Measurements from ENCODE around the gene WWC1. TPM values are rescaled to one million over a fixed set of nuclear protein-coding genes. Genes with fewer than 3 reads are reported as not detected.
A peak's percentile ranks its signal among the peaks of the same experiment; 100 is the strongest.

WWC1 gene
- total RNA-seq, 1 donor from 2014 or later = 48.6 TPM

DNA sequence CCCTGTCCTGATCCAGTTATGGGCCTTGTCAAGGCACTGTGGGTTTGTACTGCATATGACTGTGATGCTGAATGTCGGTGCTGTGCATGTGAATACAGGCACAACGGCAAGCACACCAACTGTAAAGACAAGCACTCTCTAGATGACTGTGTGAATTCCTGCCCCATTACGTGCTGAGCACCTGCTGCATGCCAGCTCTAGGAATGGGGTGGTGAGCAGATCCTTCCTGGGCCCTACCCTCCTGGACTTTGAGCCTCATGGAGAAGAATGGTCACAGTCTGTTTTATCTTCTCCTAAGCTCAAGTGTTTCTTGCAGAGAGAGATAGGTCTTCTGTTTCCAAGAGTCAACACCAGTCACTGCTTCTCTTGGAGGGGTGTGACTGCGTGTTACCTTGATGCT lies 138.9 kb downstream of the WWC1 start:
- Histone ChIP-seq H3K36me3 (ENCODE audit: insufficient read depth, low read length) (no peaks in the 10 kb centered on the region), H3K27ac (ENCODE audit: low read depth, low read length) (no peak overlapping the region), H4K20me1 (ENCODE audit: insufficient read depth, low read length) (no peaks in the 10 kb centered on the region), H3K79me2 (ENCODE audit: insufficient read depth, low read length) (no peaks in the 10 kb centered on the region), H3K27me3 (ENCODE audit: insufficient read depth, low read length) (no peaks in the 10 kb centered on the region), H2AFZ (ENCODE audit: low read depth, low read length) (no peak overlapping the region), H3K4me1 (ENCODE audit: insufficient read depth, low read length) (peaks cover 13% of the 10 kb centered on the region), H3K4me2 (ENCODE audit: low read length) (no peak overlapping the region), H3K9me3 (ENCODE audit: insufficient read depth, low read depth, low read length) (no peaks in the 10 kb centered on the region), H3K9ac (ENCODE audit: low read length) (no peak overlapping the region), H3K4me3 (ENCODE audit: insufficient read depth, low read depth, low read length) (no peak overlapping the region)
- Mint-ChIP-seq H3K4me3 (ENCODE audit: unreplicated experiment) (no peak overlapping the region), H3K36me3 (ENCODE audit: low read depth, unreplicated experiment) (peaks cover 26% of the 10 kb centered on the region), H3K27me3 (ENCODE audit: low read depth, unreplicated experiment) (no peaks in the 10 kb centered on the region), H3K27ac (ENCODE audit: unreplicated experiment) (no peak overlapping the region), H3K4me1 (ENCODE audit: low read depth, unreplicated experiment) (peaks cover 11% of the 10 kb centered on the region), H3K9me3 (ENCODE audit: unreplicated experiment) (no peaks in the 10 kb centered on the region)
- FAIRE-seq (no peak), DNase-seq (ENCODE audit: low read depth) (no peak)
- TF ChIP-seq EZH2 (IDR thresholded peaks at IDR 0.05; ENCODE audit: insufficient read depth, low read length) = no peak
- TF ChIP-seq, protein P1, sequence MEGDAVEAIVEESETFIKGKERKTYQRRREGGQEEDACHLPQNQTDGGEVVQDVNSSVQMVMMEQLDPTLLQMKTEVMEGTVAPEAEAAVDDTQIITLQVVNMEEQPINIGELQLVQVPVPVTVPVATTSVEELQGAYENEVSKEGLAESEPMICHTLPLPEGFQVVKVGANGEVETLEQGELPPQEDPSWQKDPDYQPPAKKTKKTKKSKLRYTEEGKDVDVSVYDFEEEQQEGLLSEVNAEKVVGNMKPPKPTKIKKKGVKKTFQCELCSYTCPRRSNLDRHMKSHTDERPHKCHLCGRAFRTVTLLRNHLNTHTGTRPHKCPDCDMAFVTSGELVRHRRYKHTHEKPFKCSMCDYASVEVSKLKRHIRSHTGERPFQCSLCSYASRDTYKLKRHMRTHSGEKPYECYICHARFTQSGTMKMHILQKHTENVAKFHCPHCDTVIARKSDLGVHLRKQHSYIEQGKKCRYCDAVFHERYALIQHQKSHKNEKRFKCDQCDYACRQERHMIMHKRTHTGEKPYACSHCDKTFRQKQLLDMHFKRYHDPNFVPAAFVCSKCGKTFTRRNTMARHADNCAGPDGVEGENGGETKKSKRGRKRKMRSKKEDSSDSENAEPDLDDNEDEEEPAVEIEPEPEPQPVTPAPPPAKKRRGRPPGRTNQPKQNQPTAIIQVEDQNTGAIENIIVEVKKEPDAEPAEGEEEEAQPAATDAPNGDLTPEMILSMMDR (IDR thresholded peaks at IDR 0.05; ENCODE audit: insufficient read depth, low read depth, low read length) = no peak

DNA sequence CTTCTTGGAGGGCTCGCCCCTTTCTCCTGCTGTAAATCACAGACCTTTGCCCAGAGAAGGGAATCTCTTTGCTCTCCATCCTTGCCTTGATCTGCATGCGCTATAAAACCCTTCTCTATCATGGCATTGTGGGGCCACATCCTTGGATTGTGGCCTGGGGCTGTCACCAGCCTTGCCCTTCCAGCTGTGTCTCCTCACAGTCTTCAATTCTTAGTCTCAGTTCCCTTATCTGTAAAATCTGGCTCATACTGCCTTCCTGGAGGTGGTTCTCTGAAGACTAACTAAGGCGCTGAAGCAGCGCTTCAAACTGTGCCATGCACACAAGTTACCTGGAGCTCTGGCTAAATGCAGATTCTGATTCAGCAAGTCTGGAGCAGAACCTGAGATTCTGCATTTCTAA lies 141.5 kb downstream of the WWC1 start:
- Histone ChIP-seq H3K4me1 (ENCODE audit: insufficient read depth, low read length) (peaks cover 13% of the 10 kb centered on the region), H3K79me2 (ENCODE audit: insufficient read depth, low read length) (no peaks in the 10 kb centered on the region), H3K27me3 (ENCODE audit: insufficient read depth, low read length) (no peaks in the 10 kb centered on the region), H3K27ac (ENCODE audit: low read depth, low read length) (no peak overlapping the region), H3K9ac (ENCODE audit: low read length) (no peak overlapping the region), H2AFZ (ENCODE audit: low read depth, low read length) (no peak overlapping the region), H3K4me3 (ENCODE audit: insufficient read depth, low read depth, low read length) (no peak overlapping the region), H4K20me1 (ENCODE audit: insufficient read depth, low read length) (no peaks in the 10 kb centered on the region), H3K4me2 (ENCODE audit: low read length) (no peak overlapping the region), H3K36me3 (ENCODE audit: insufficient read depth, low read length) (no peaks in the 10 kb centered on the region), H3K9me3 (ENCODE audit: insufficient read depth, low read depth, low read length) (no peaks in the 10 kb centered on the region)
- Mint-ChIP-seq H3K27me3 (ENCODE audit: low read depth, unreplicated experiment) (no peaks in the 10 kb centered on the region), H3K9me3 (ENCODE audit: unreplicated experiment) (no peaks in the 10 kb centered on the region), H3K4me3 (ENCODE audit: unreplicated experiment) (no peak overlapping the region), H3K27ac (ENCODE audit: unreplicated experiment) (no peak overlapping the region), H3K36me3 (ENCODE audit: low read depth, unreplicated experiment) (peaks cover 34% of the 10 kb centered on the region), H3K4me1 (ENCODE audit: low read depth, unreplicated experiment) (peaks cover 11% of the 10 kb centered on the region)
- TF ChIP-seq, protein P1 (IDR thresholded peaks at IDR 0.05; ENCODE audit: insufficient read depth, low read depth, low read length) = no peak
- TF ChIP-seq EZH2 (IDR thresholded peaks at IDR 0.05; ENCODE audit: insufficient read depth, low read length) = no peak
- DNase-seq (ENCODE audit: low read depth) = no peak
- no peak for FAIRE-seq

DNA sequence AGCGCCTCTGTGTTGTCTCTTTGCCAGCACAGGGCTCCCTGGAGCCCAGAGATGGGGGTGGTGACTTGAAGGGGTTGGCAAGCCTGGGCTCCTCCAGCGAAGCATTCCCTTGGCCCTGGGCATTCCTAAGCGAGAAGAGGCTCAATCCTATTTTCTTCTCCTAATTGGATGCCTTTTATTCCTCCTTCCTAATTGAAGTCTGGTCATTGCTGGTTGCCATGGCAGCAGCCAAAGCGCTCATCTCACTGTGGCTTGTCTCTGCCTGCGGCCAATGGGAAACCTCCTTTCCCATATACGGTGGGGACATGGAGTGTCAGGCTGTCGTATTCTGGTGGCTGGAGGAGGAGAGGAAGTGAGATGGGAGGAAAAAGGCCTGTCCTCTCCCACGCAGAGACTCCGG lies 142.6 kb downstream of the WWC1 start:
- Mint-ChIP-seq H3K27me3 (ENCODE audit: low read depth, unreplicated experiment) (no peaks in the 10 kb centered on the region), H3K4me1 (ENCODE audit: low read depth, unreplicated experiment) (peaks cover 16% of the 10 kb centered on the region), H3K27ac (ENCODE audit: unreplicated experiment) (peak overlapping the region; percentile 43), H3K36me3 (ENCODE audit: low read depth, unreplicated experiment) (peaks cover 37% of the 10 kb centered on the region), H3K4me3 (ENCODE audit: unreplicated experiment) (no peak overlapping the region), H3K9me3 (ENCODE audit: unreplicated experiment) (no peaks in the 10 kb centered on the region)
- H4K20me1 ChIP-seq (ENCODE audit: insufficient read depth, low read length) = no peaks in the 10 kb centered on the region
- no peak overlapping the region for H3K4me3 ChIP-seq (ENCODE audit: insufficient read depth, low read depth, low read length)
- no peak overlapping the region for H3K27ac ChIP-seq (ENCODE audit: low read depth, low read length)
- no peak for FAIRE-seq
- H3K36me3 ChIP-seq (ENCODE audit: insufficient read depth, low read length) = no peaks in the 10 kb centered on the region
- no peaks in the 10 kb centered on the region for H3K9me3 ChIP-seq (ENCODE audit: insufficient read depth, low read depth, low read length)
- H2AFZ ChIP-seq (ENCODE audit: low read depth, low read length) = peak overlapping the region; percentile 21
- no peak overlapping the region for H3K9ac ChIP-seq (ENCODE audit: low read length)
- peak overlapping the region; percentile 6 for H3K4me2 ChIP-seq (ENCODE audit: low read length)
- H3K27me3 ChIP-seq (ENCODE audit: insufficient read depth, low read length) = no peaks in the 10 kb centered on the region
- H3K79me2 ChIP-seq (ENCODE audit: insufficient read depth, low read length) = no peaks in the 10 kb centered on the region
- TF ChIP-seq, protein P1 (IDR thresholded peaks at IDR 0.05; ENCODE audit: insufficient read depth, low read depth, low read length) = no peak
- no peak for TF ChIP-seq EZH2 (IDR thresholded peaks at IDR 0.05; ENCODE audit: insufficient read depth, low read length)
- DNase-seq (ENCODE audit: low read depth) = no peak
- H3K4me1 ChIP-seq (ENCODE audit: insufficient read depth, low read length) = peaks cover 13% of the 10 kb centered on the region
